Measurements from ENCODE around the gene DLL3.
"Not testable (repeated sequence)": the region's sequence is repeated elsewhere in the genome, so short reads cannot be mapped to it uniquely, and the experiment has no call there.

The DLL3 gene

DNA sequence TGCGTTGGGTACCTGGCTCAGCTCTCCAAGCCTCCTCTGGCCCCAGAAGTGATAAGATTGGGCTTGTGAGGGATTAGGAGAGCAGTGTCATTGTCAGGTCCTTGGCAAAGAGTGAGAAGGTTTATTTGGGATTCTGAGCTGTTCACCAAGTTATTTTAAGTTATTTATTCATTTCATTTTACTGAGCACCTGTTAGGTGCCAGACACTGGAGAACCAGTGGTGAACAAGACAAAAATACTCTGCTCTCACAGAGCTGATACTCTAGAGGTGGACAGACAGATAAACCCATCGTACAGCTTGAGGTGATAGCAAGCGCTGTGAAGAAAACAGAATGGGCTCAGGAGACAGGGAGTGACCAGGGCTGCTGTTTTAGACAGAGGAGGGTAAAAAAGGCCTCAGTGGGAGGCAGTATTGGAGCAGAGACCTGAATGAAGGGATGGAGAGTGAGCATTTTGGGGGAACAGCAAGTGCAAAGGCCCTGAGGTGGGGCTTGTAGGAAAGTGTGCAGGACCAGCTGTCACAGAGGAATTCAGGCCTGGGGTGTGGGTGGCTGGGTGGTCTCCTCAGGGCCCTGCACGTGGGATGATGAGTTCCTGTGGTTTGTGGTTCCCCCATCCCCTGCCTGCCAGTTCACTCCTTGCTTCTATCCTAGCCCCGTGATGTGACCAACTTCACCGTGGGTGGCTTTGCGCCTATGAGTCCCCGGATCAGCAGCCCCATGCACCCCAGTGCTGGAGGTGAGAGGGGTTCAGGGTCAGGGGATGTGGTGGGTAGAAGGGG is 26.8 kb upstream of the DLL3 start:
- peaks cover 81 to 84% of the 10 kb centered on the region in 2 donors for H3K36me3 ChIP-seq (ENCODE audit: control insufficient read depth in 2 of 2, insufficient read depth in 2 of 2, low read length in 2 of 2)
- H3K4me3 ChIP-seq (ENCODE audit: low read length in 2 of 2), result no peak overlapping the region
- no peaks in the 10 kb centered on the region for H3K4me1 ChIP-seq (ENCODE audit: control insufficient read depth, insufficient read depth, low read length)
- no peak overlapping the region for H3K9ac ChIP-seq (ENCODE audit: low read length in 2 of 2)
- H3K27me3 ChIP-seq (ENCODE audit: control insufficient read depth in 1 of 2, insufficient read depth in 2 of 2, low read length in 2 of 2), result no peaks in the 10 kb centered on the region
- no peaks in the 10 kb centered on the region for H3K9me3 ChIP-seq (ENCODE audit: control insufficient read depth in 2 of 2, low read length in 2 of 2)
- no peak overlapping the region for H3K27ac ChIP-seq (ENCODE audit: low read length)

DNA sequence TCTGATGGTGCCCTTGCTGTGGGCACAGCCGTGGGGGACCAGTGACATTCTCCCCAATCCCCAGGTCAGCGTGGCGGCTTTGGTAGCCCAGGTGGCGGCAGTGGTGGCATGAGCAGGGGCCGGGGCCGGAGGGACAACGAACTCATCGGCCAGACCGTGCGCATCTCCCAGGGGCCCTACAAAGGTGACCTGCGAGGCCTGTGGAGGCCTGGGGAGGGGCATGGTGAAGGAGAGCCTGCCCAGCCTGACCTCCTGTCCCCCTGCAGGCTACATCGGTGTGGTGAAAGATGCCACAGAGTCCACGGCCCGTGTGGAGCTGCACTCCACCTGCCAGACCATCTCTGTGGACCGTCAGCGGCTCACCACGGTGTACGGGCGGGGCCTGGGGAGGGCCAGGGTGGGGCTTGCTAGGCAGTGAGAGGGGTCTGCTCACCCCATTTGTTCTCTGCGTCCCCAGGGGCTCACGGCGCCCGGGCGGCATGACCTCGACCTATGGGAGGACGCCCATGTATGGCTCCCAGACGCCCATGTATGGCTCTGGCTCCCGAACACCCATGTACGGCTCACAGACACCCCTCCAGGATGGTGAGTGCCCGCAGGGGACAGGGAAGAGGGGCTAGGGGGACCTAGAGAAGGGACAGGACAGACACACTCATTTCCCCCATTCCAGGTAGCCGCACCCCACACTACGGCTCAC is 25.9 kb upstream of the DLL3 start:
- H3K27ac ChIP-seq (ENCODE audit: low read length), result no peak overlapping the region
- no peaks in the 10 kb centered on the region for H3K9me3 ChIP-seq (ENCODE audit: control insufficient read depth in 2 of 2, low read length in 2 of 2)
- peaks cover 74 to 77% of the 10 kb centered on the region in 2 donors for H3K36me3 ChIP-seq (ENCODE audit: control insufficient read depth in 2 of 2, insufficient read depth in 2 of 2, low read length in 2 of 2)
- H3K4me1 ChIP-seq (ENCODE audit: control insufficient read depth, insufficient read depth, low read length), result no peaks in the 10 kb centered on the region
- H3K4me3 ChIP-seq (ENCODE audit: low read length in 2 of 2), result no peak overlapping the region
- no peaks in the 10 kb centered on the region for H3K27me3 ChIP-seq (ENCODE audit: control insufficient read depth in 1 of 2, insufficient read depth in 2 of 2, low read length in 2 of 2)
- no peak overlapping the region for H3K9ac ChIP-seq (ENCODE audit: low read length in 2 of 2)

DNA sequence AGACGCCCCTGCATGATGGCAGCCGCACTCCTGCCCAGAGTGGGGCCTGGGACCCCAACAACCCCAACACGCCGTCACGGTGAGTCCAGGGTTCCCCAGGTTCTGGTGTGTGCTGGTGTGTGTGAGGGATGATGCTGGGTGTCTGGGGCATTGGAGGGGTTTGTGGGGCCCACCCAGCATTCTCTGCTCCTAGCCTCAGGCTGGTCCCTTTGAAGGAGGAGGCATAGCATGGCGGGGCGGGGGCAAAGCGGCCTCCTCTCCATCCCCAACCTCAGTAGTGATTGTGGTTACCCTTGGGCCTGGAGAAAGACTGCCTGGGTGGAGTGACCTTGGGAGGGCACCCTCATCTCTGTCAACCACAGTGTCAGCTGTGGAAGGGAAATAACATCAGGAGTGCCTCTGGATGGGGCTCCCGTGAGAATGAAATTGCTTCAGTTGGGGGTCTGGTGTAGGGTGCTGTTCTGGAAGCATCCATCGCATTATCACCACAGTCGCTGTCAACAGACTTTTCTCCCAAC is 25.2 kb upstream of the DLL3 start:
- Histone ChIP-seq H3K36me3 (ENCODE audit: control insufficient read depth in 2 of 2, insufficient read depth in 2 of 2, low read length in 2 of 2) (peaks cover 69 to 71% of the 10 kb centered on the region in 2 donors), H3K4me1 (ENCODE audit: control insufficient read depth, insufficient read depth, low read length) (no peaks in the 10 kb centered on the region), H3K27me3 (ENCODE audit: control insufficient read depth in 1 of 2, insufficient read depth in 2 of 2, low read length in 2 of 2) (no peaks in the 10 kb centered on the region), H3K9ac (ENCODE audit: low read length in 2 of 2) (no peak overlapping the region), H3K9me3 (ENCODE audit: control insufficient read depth in 2 of 2, low read length in 2 of 2) (no peaks in the 10 kb centered on the region), H3K4me3 (ENCODE audit: low read length in 2 of 2) (no peak overlapping the region), H3K27ac (ENCODE audit: low read length) (no peak overlapping the region)

DNA sequence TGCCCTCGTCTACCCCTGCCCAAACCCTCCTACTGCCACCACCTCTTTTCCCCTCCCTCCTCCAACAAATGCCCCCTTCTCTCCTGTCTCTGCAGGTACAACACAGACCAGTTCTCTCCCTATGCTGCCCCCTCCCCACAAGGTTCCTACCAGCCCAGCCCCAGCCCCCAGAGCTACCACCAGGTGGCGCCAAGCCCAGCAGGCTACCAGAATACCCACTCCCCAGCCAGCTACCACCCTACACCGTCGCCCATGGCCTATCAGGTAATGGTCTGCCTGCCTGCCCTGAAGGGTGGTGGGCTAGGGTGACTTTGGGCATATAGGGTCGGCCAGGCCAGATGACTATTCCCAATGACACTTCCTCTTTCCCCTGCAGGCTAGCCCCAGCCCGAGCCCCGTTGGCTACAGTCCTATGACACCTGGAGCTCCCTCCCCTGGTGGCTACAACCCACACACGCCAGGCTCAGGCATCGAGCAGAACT is 24.6 kb upstream of the DLL3 start:
- Histone ChIP-seq H3K4me1 (ENCODE audit: control insufficient read depth, insufficient read depth, low read length) (no peaks in the 10 kb centered on the region), H3K9me3 (ENCODE audit: control insufficient read depth in 2 of 2, low read length in 2 of 2) (no peaks in the 10 kb centered on the region), H3K9ac (ENCODE audit: low read length in 2 of 2) (no peak overlapping the region), H3K27me3 (ENCODE audit: control insufficient read depth in 1 of 2, insufficient read depth in 2 of 2, low read length in 2 of 2) (no peaks in the 10 kb centered on the region), H3K36me3 (ENCODE audit: control insufficient read depth in 2 of 2, insufficient read depth in 2 of 2, low read length in 2 of 2) (peaks cover 63 to 64% of the 10 kb centered on the region in 2 donors), H3K27ac (ENCODE audit: low read length) (no peak overlapping the region), H3K4me3 (ENCODE audit: low read length in 2 of 2) (no peak overlapping the region)

DNA sequence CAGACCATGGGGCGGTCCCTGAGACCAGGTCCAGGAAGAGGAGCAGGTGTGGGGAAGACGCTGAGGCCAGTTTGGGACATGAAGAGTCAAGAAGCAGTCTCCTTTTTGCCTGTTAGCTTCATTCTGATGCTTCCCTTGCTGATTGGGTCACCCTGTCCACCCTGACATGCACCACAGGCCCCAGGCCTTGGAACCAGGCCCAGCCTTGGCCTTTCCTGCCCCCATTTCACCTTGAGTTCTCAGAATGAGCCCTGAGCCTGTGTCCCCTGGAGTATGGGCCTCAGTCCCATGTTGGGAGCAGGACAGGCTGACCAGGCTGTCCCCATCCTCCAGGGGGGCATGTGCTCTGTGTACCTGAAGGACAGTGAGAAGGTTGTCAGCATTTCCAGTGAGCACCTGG is 23.0 kb upstream of the DLL3 start:
- no peak overlapping the region for H3K4me3 ChIP-seq (ENCODE audit: low read length in 2 of 2)
- H3K9me3 ChIP-seq (ENCODE audit: control insufficient read depth in 2 of 2, low read length in 2 of 2), result no peaks in the 10 kb centered on the region
- no peak overlapping the region for H3K27ac ChIP-seq (ENCODE audit: low read length)
- H3K4me1 ChIP-seq (ENCODE audit: control insufficient read depth, insufficient read depth, low read length), result peaks cover 4% of the 10 kb centered on the region
- no peak overlapping the region for H3K9ac ChIP-seq (ENCODE audit: low read length in 2 of 2)
- H3K36me3 ChIP-seq (ENCODE audit: control insufficient read depth in 2 of 2, insufficient read depth in 2 of 2, low read length in 2 of 2), result peaks cover 47 to 49% of the 10 kb centered on the region in 2 donors
- no peaks in the 10 kb centered on the region for H3K27me3 ChIP-seq (ENCODE audit: control insufficient read depth in 1 of 2, insufficient read depth in 2 of 2, low read length in 2 of 2)

DNA sequence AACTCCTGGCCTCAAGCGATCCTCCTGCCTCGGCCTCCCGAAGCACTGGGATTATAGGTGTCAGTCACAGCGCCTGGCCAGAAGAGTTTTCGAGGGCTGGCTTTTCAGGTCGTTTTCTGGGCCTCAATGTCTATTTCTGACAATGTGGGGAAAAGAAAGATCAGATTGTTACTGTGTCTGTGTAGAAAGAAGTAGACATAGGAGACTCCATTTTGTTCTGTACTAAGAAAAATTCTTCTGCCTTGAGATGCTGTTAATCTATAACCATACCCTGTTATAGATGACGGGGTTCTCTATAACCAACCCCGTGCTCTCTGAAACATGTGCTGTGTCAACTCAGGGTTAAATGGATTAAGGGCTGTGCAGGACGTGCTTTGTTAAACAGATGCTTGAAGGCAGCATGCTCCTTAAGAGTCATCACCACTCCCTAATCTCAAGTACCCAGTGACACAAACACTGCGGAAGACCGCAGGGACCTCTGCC is 19.4 kb upstream of the DLL3 start:
- not testable (repeated sequence) for H3K9ac ChIP-seq (ENCODE audit: low read length in 2 of 2); H3K9me3 ChIP-seq (ENCODE audit: control insufficient read depth in 2 of 2, low read length in 2 of 2); H3K27ac ChIP-seq (ENCODE audit: low read length); H3K27me3 ChIP-seq (ENCODE audit: control insufficient read depth in 1 of 2, insufficient read depth in 2 of 2, low read length in 2 of 2); H3K4me3 ChIP-seq (ENCODE audit: low read length in 2 of 2)
- H3K4me1 ChIP-seq (ENCODE audit: control insufficient read depth, insufficient read depth, low read length), result peaks cover 14% of the 10 kb centered on the region
- H3K36me3 ChIP-seq (ENCODE audit: control insufficient read depth in 2 of 2, insufficient read depth in 2 of 2, low read length in 2 of 2), result peaks cover 17 to 19% of the 10 kb centered on the region in 2 donors

DNA sequence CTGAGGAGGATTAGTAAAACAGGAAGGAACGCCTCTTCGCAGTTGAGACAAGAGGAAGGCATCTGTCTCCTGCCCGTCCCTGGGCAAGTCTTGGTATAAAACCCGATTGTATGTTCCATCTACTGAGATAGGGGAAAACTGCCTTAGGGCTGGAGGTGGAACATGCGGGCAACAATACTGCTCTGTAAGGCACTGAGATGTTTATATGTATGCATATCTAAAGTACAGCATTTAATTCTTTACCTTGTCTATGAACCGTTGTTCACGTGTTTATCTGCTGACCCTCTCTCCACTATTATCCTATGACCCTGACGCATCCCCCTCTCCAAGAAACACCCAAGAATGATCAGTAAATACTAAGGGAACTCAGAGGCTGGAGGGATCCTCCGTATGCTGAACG is 18.8 kb upstream of the DLL3 start:
- H3K4me1 ChIP-seq (ENCODE audit: control insufficient read depth, insufficient read depth, low read length), result peaks cover 14% of the 10 kb centered on the region
- H3K36me3 ChIP-seq (ENCODE audit: control insufficient read depth in 2 of 2, insufficient read depth in 2 of 2, low read length in 2 of 2), result peaks cover 11 to 15% of the 10 kb centered on the region in 2 donors
- H3K4me3 ChIP-seq (ENCODE audit: low read length in 2 of 2), result peak overlapping the region; percentile 83 to 100
- no peaks in the 10 kb centered on the region for H3K27me3 ChIP-seq (ENCODE audit: control insufficient read depth in 1 of 2, insufficient read depth in 2 of 2, low read length in 2 of 2)
- no peaks in the 10 kb centered on the region for H3K9me3 ChIP-seq (ENCODE audit: control insufficient read depth in 2 of 2, low read length in 2 of 2)
- H3K9ac ChIP-seq (ENCODE audit: low read length in 2 of 2), result peak overlapping the region; percentile 85 to 90
- H3K27ac ChIP-seq (ENCODE audit: low read length), result peak overlapping the region; percentile 82

DNA sequence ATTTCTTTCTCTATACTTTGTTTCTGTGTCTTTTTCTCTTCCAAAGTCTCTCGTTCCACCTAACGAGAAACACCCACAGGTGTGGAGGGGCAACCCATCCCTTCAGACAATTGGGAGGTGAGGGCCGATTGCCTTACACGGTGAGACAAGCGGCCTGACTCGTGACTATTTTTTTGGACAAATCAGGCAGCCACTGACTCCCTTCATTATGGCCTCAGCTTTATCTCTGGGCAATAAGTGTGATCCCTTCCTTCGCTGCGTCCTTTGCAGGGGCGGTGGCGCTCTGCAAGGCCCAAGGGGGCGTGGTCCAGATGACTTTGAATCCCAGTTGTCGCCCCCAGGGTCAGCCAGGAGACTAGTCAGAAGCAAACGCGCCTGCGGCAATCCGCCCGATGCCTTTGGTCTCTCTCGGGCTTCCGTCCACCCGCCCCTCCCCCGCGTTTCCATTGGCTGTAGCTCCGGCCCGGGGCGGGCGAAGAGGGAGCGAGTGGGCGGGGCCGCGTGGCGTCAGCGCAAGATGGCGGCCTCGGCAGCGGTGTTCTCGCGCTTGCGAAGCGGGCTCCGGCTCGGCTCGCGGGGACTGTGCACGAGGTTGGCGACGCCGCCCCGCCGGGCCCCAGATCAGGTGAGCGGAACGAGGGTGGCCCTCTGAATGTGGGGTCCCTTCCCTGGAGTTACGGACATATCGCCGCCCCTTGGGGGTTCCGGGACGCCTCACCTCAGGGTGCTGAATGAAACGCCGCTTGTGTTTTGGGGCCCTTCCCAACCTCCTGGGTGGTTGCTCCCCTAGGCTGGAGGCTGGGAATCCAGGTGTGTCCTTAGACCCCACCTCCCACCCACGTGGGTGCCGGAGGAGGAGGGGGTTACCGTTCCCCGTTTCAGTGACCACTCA is 18.2 kb upstream of the DLL3 start, which contains the start of gene TIMM50:
TSS of gene TIMM50 (plus strand) at position 502 of the 892 bp plus-strand sequence. CDS start at position 518, 16 bp downstream.
- Histone ChIP-seq H3K4me3 (ENCODE audit: low read length in 2 of 2) (peak within 1 kb of the TSS; percentile 83 to 100), H3K4me1 (ENCODE audit: control insufficient read depth, insufficient read depth, low read length) (peaks cover 14% of the 10 kb centered on the region), H3K27ac (ENCODE audit: low read length) (peak within 1 kb of the TSS; percentile 82), H3K27me3 (ENCODE audit: control insufficient read depth in 1 of 2, insufficient read depth in 2 of 2, low read length in 2 of 2) (no peaks in the 10 kb centered on the region), H3K9ac (ENCODE audit: low read length in 2 of 2) (peak within 1 kb of the TSS; percentile 85 to 96), H3K9me3 (ENCODE audit: control insufficient read depth in 2 of 2, low read length in 2 of 2) (no peaks in the 10 kb centered on the region), H3K36me3 (ENCODE audit: control insufficient read depth in 2 of 2, insufficient read depth in 2 of 2, low read length in 2 of 2) (peaks cover 12 to 18% of the 10 kb centered on the region in 2 donors)

DNA sequence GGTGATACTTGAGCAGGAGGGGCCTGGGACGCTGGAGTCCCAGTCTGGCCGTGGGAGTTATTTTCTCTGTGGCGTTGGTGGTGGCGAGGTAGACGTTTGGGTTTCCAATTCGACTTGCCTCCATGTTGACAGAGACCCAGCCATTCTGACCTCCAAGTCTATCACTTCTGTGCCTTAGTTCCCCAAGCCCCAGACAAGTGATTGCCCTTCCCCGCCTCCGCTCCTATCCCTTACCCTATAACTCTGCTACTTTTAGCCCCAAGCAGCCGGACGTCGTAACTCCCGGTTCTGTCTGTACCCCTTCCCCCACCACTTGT is 17.6 kb upstream of the DLL3 start:
- peaks cover 14% of the 10 kb centered on the region for H3K4me1 ChIP-seq (ENCODE audit: control insufficient read depth, insufficient read depth, low read length)
- H3K36me3 ChIP-seq (ENCODE audit: control insufficient read depth in 2 of 2, insufficient read depth in 2 of 2, low read length in 2 of 2), result peaks cover 10 to 18% of the 10 kb centered on the region in 2 donors
- no peak overlapping the region for H3K27ac ChIP-seq (ENCODE audit: low read length)

DNA sequence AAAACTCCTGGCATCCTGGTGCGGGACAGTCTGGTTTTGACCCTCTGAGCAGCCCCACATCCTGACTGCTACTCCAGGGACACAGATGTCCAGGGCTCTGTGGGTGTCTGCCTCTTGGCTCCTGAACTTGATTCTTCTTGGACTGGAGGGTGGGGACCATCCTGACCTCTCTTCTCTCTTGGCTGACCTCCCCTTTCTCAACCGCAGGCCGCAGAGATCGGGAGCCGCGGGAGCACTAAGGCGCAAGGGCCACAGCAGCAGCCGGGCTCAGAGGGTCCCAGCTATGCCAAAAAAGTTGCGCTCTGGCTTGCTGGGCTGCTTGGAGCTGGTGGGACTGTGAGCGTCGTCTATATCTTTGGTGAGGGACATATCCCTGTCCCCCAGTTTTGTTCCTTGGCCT is 17.1 kb upstream of the DLL3 start:
- Histone ChIP-seq H3K27me3 (ENCODE audit: control insufficient read depth in 1 of 2, insufficient read depth in 2 of 2, low read length in 2 of 2) (no peaks in the 10 kb centered on the region), H3K9ac (ENCODE audit: low read length in 2 of 2) (peak overlapping the region; percentile 85 to 96), H3K27ac (ENCODE audit: low read length) (no peak overlapping the region), H3K9me3 (ENCODE audit: control insufficient read depth in 2 of 2, low read length in 2 of 2) (no peaks in the 10 kb centered on the region), H3K36me3 (ENCODE audit: control insufficient read depth in 2 of 2, insufficient read depth in 2 of 2, low read length in 2 of 2) (peaks cover 10 to 19% of the 10 kb centered on the region in 2 donors), H3K4me1 (ENCODE audit: control insufficient read depth, insufficient read depth, low read length) (peaks cover 14% of the 10 kb centered on the region), H3K4me3 (ENCODE audit: low read length in 2 of 2) (peak overlapping the region; percentile 83 to 100)

More for the DNA sequence above, 17.6 kb upstream of the DLL3 start:
- H3K9me3 ChIP-seq (ENCODE audit: control insufficient read depth in 2 of 2, low read length in 2 of 2), result no peaks in the 10 kb centered on the region
- peak overlapping the region; percentile 83 to 100 for H3K4me3 ChIP-seq (ENCODE audit: low read length in 2 of 2)
- no peaks in the 10 kb centered on the region for H3K27me3 ChIP-seq (ENCODE audit: control insufficient read depth in 1 of 2, insufficient read depth in 2 of 2, low read length in 2 of 2)
- H3K9ac ChIP-seq (ENCODE audit: low read length in 2 of 2), result peak overlapping the region; percentile 85 to 96
